ENCODE data around the gene GABPB2.

DNA sequence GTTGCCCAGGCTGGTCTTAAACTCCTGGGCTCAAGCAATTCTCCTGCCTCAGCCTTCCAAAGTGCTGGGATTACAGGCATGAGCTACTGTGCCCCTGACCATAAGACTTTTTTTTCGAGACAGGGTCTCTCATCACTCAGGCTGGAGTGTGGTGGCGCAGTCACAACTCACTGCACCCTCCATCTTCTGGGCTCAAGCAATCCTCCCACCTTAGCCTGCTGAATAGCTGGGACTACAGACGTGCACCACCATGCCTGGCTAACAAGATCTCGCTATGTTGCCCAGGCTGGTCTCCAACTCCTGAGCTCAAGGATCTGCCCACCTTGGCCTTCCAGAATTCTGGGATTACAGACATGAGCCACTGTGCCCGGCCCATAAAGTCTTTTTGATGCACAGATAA lies 21.1 kb upstream of the GABPB2 start:
- TF ChIP-seq, protein P1, sequence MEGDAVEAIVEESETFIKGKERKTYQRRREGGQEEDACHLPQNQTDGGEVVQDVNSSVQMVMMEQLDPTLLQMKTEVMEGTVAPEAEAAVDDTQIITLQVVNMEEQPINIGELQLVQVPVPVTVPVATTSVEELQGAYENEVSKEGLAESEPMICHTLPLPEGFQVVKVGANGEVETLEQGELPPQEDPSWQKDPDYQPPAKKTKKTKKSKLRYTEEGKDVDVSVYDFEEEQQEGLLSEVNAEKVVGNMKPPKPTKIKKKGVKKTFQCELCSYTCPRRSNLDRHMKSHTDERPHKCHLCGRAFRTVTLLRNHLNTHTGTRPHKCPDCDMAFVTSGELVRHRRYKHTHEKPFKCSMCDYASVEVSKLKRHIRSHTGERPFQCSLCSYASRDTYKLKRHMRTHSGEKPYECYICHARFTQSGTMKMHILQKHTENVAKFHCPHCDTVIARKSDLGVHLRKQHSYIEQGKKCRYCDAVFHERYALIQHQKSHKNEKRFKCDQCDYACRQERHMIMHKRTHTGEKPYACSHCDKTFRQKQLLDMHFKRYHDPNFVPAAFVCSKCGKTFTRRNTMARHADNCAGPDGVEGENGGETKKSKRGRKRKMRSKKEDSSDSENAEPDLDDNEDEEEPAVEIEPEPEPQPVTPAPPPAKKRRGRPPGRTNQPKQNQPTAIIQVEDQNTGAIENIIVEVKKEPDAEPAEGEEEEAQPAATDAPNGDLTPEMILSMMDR (conservative IDR thresholded peaks at IDR 0.05; ENCODE audit: low read depth, low read length): no peak
- TF ChIP-seq EZH2 (IDR thresholded peaks at IDR 0.05; ENCODE audit: borderline replicate concordance, low read depth, low read length, poor library complexity, severe bottlenecking): no peak
